ENCODE results near the gene MMP21. TPM values are rescaled to one million over a fixed set of nuclear protein-coding genes. Genes with fewer than 3 reads are reported as not detected.

Gene MMP21
- total RNA-seq, 1 donor from 2014 or later: 0.07 TPM

DNA sequence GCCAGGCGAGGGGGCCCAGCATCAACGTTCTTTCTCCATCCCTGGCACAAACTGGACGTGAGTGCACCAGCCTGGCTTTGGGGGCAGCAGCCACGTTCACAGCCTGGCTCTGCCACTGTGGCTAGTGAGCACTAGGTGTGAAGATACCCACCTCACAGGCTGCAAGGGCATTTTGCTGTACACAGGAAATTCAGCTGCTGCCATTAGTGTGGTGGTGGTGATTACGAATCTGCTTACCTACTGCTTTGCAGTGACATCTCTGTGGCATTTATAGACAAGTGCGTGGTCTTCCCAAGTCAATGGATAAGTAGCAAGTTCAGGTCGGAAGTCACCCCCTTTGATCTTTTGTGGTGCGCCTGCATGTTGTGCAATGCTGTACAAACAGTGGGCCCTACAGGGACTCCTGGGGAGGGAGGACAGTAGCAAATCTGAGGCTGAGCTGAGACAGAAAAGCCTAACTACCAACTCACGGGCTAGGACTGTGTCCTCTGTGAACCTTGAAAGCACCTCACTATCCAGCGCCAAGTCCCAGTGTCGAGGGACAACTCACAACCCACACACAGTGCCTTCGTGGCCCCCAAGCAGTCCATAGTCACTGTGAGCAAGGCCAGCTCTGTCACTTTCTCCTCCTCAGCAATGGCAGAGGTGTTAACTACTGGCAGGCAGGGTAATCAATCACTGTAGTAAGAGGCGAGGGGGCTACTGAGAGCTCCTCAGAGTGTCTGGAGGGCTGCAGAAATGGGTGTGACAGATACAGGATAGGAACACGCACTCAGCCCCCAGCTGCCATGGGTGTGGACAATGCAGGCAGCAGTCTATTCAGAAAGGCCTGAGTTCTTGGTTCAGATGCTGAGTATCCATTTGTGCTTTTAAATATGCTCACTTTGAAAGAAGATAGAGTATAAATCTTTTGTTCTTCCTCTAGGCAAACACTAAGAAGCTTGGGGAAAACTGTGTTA is 17.0 kb upstream of the MMP21 start:
- no peak for DNase-seq (ENCODE audit: low read depth, low spot score)

GRCh38 chr10:125788156-125789034 is 12.8 kb upstream of the MMP21 start:
- DNase-seq (ENCODE audit: low read depth, low spot score): no peak

DNA sequence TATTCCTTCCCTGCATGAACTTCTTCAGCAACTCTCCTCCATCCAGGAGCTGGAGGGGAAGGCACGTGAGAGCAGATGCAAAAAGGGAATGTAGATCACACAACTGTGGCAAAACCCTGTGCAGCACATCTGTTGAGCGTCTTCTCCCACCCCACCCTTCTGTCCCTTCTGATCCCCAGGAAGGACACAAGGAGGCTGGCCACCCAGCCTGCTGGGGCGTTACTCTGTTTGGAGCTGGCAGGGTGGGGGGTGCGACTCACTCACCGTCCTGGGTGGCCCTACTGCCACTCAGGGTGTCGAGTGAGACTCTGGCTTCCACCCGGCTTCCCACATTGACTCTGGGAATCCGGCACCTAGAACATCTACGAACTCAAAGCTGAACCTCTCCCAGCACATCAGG is 10.2 kb upstream of the MMP21 start:
- DNase-seq (ENCODE audit: low read depth, low spot score): no peak

GRCh38 chr10:125783957-125784356 is 8.3 kb upstream of the MMP21 start:
- no peak for DNase-seq (ENCODE audit: low read depth, low spot score)

DNA sequence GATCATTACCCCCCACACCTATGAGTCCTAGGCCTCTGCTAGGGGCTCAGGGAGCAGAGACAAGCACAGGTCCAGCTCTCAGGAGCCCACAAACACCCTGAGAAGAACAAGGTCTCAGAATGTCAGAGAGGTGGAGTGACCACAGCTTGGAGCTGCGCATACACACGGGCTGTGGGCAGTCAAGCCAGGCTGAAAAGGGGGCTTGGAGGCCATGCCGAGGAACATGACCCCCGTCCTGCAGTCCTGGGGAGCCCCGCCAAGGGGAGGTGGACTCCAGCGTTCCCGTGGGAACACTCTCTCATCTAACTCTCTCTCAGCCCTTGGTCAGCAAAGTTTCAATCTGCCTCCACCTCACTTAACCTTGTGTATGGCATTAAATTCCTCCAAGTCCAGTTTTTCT is 7.8 kb upstream of the MMP21 start:
- no peak for DNase-seq (ENCODE audit: low read depth, low spot score)

- no peak for DNase-seq (ENCODE audit: low read depth, low spot score)
These were observed 7.0 kb upstream of the MMP21 start for GRCh38 chr10:125782616-125783015.

- DNase-seq (ENCODE audit: low read depth, low spot score): no peak
These were observed 6.4 kb upstream of the MMP21 start for GRCh38 chr10:125782054-125782453.

DNA sequence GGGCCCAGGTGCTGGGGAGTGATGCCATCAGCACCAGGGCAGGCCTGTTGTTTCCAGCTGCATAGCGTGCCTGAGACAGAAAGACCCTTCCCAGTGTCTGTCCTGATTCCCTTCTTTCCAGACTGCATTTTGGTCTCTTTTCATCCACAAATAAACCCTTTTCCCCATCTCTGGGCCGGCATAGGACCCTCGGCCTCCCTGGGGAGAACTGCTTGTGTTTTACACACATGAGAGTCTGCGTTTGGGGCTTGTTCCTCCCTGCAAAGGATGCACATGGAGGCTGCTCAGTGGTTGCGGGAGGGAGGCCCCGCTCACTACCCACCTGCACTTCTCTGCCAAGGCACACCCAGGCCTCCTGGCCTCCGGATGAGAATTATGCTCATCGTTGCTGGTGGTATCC is 5.8 kb upstream of the MMP21 start:
- DNase-seq (ENCODE audit: low read depth, low spot score): no peak

- DNase-seq (ENCODE audit: low read depth, low spot score): no peak
These were observed 4.0 kb upstream of the MMP21 start for GRCh38 chr10:125779403-125780327.

GRCh38 chr10:125778556-125778955 is 2.9 kb upstream of the MMP21 start:
- DNase-seq (ENCODE audit: low read depth, low spot score): no peak

DNA sequence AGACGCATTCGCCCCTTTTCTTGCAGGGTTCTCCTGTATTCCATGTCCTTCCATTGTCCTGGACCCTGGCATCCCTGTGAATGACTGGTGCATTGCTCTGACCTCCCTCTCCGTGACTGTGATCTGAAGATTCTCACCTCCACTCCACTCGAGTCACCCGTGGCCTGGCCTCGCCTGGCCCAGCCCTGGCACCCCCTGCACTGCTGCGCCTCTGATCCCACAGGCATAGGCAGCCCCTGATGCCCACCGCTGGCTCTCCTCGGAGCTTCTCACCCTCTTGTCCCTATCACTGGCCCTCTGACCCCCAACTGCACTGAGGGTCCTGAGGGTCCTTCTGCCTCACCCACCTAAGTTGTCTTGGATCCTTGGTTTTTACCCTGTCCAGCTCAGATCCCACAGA is 2.2 kb upstream of the MMP21 start:
- DNase-seq (ENCODE audit: low read depth, low spot score): no peak

GRCh38 chr10:125774581-125775191 is 935 bp downstream of the MMP21 start:
- DNase-seq (ENCODE audit: low read depth, low spot score): no peak

GRCh38 chr10:125773687-125774543 is 1.7 kb downstream of the MMP21 start:
- no peak for DNase-seq (ENCODE audit: low read depth, low spot score)

- DNase-seq (ENCODE audit: low read depth, low spot score): no peak
These were observed 2.8 kb downstream of the MMP21 start for GRCh38 chr10:125772864-125773180.

DNA sequence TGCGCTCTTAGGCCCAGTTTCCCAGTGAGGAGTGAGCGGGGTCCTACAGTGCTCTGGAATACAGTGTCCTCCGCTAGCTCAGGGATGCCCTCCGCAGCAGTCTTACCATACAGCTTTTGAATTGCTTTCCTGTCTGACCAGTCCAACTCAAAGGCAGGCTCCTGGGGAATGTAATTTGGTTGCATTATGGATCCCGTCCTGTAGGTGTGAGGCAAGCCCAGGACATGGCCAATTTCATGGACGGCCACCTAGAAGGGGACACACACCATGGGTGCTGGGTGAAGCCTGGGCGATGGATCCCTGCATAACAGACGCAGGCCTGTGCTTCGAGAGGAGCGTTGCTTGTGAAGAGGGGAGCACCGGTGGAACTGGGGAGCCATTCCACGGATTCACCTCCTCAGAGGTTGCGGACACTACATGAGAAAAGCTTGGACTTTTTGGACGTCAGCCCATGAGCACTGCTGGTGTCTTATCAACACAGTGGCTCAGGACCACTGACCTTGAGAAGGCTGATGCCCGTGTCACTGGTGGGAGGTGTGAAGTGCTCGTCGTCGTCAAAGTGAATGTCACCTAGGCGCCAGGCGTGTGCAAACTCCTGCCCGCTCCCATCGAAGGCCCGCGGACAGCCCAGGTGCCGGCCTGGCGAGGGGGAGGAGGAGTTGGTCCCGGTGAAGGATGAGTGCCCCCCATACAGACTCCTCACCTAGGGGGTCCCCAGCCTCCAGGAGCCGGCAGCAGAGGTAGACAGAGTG is 3.3 kb downstream of the MMP21 start:
- DNase-seq (ENCODE audit: low read depth, low spot score): no peak

GRCh38 chr10:125770844-125771243 is 4.8 kb downstream of the MMP21 start:
- no peak for DNase-seq (ENCODE audit: low read depth, low spot score)

DNA sequence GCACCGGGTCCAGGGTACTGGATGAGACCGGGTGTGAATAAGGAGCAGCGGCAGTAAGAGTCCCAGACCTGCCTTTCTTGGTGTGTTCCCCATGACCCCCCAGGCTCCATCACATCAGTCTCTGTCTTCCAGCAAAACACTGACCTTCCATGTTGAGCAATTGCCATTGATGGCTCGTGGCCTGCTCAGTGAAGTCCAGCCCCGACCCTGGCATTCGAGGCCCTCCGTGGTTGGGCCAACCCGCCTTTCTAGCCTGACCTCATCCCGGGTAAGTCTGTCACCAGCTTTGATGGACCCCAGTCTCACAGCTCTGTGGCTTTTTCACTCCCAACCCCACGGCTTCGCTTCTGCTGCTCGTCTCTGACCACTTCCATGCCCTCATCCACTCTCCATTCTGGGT is 6.4 kb downstream of the MMP21 start:
- no peak for DNase-seq (ENCODE audit: low read depth, low spot score)

DNA sequence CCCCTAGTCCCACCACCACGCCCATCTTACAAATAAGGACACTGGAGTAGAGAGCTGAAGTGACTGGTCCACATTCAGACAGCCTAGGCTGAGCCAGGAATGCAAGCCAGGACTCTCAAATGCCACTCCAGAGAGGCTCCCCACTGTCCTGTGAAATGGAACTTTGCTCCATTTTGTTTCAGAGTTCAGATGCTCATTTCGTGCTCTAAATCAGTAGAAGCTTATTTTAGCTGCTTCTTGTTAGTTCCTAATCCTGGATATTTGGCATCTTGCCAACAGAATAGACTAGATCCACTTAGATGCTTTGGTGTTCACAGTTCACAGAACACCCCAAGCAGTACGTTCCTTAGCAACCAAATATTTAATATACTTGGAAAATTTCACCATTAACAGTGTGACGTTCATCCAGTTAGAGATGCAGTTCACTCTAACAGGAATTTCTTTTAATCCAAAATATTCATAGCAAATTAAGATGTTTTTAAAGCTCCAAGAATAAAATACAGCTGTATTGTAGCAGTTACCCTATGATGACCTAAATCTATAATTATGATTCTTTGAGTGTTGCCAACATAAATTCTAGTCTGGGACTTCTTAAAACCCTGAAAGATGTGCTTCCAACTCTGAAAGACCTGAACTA is 7.3 kb downstream of the MMP21 start:
- DNase-seq (ENCODE audit: low read depth, low spot score): no peak

- no peak for DNase-seq (ENCODE audit: low read depth, low spot score)
These were observed 9.1 kb downstream of the MMP21 start for GRCh38 chr10:125766511-125766910.
